ENCODE measurements around the gene HDDC3. TPM values are rescaled to one million over a fixed set of nuclear protein-coding genes. Genes with fewer than 3 reads are reported as not detected.
A peak's percentile ranks its signal among the peaks of the same experiment; 100 is the strongest.

Gene HDDC3
- total RNA-seq, 1 experiment from 2014 or later = 5.3 TPM

- ATAC-seq (peak; percentile 6; the same call in 1 of the 2 replicates), DNase-seq (ENCODE audit: low read depth, low spot score) (no peak)
- TF ChIP-seq TCF7L2 (IDR thresholded peaks at IDR 0.05; ENCODE audit: low read depth, low read length) (no peak), REST (IDR thresholded peaks at IDR 0.05; ENCODE audit: insufficient read depth in 1 of 2, low read depth in 2 of 2, low read length in 1 of 2) (no peak), SIN3A (IDR thresholded peaks at IDR 0.05; ENCODE audit: borderline replicate concordance, insufficient read depth, low read depth, low read length) (no peak), CTCF (IDR thresholded peaks at IDR 0.05) (no peak), POLR2AphosphoS5 (IDR thresholded peaks at IDR 0.05; ENCODE audit: low read depth, low read length) (no peak)
- ChIA-PET CTCF (interaction anchor here (0.5 to 1.0 kb wide), 4 partner anchors 10 to 388 kb away, joined by 3 to 10 read pairs (median 3); no protein-coding TSS in a partner anchor), POLR2A (no interaction called here)
- H3K4me3 ChIP-seq (ENCODE audit: low read depth in 2 of 2, low read length in 2 of 2) = no peak overlapping the region
- no peaks in the 10 kb centered on the region for H3K36me3 ChIP-seq (ENCODE audit: control insufficient read depth, insufficient read depth, low read length)
- no peaks in the 10 kb centered on the region for H3K4me1 ChIP-seq (ENCODE audit: control insufficient read depth, insufficient read depth, low read length)
- no peaks in the 10 kb centered on the region for H3K9me3 ChIP-seq (ENCODE audit: control insufficient read depth, insufficient read depth, low read depth, low read length)
- H3K27ac ChIP-seq (ENCODE audit: low read length) = no peak overlapping the region
- no peaks in the 10 kb centered on the region for H3K27me3 ChIP-seq (ENCODE audit: control insufficient read depth, insufficient read depth, low read length)
- no TSS peak for BruUV-seq (replicated peaks)
- in situ Hi-C loops (cut with HindIII; ENCODE audit: low pct_unique_long_range_greater_than_20kb, low sequenced_read_pairs) = no loop called here
- intact Hi-C loops (cut with micrococcal nuclease; ENCODE audit: unreplicated experiment) = no loop called here
Observed at GRCh38 chr15:90884719-90885431, 47.5 kb downstream of the HDDC3 start.

GRCh38 chr15:90883976-90884718 lies 48.2 kb downstream of the HDDC3 start, which contains the start of gene FES:
TSS of gene FES (plus strand) at chr15:90884504. CDS start at chr15:90885046, 542 bp downstream.
- H3K36me3 ChIP-seq (ENCODE audit: control insufficient read depth, insufficient read depth, low read length) = no peaks in the 10 kb centered on the region
- no peaks in the 10 kb centered on the region for H3K27me3 ChIP-seq (ENCODE audit: control insufficient read depth, insufficient read depth, low read length)
- POLR2A ChIA-PET = no interaction called here
- H3K4me1 ChIP-seq (ENCODE audit: control insufficient read depth, insufficient read depth, low read length) = no peaks in the 10 kb centered on the region
- in situ Hi-C loops (cut with HindIII; ENCODE audit: low pct_unique_long_range_greater_than_20kb, low sequenced_read_pairs) = no loop called here
- CTCF ChIA-PET = interaction anchor here (0.5 kb wide), 2 partner anchors 13 to 49 kb away, joined by 3 to 4 read pairs; no protein-coding TSS in a partner anchor
- intact Hi-C loops (cut with micrococcal nuclease; ENCODE audit: unreplicated experiment) = no loop called here
- no TSS peak for BruUV-seq (replicated peaks)
- no peaks in the 10 kb centered on the region for H3K9me3 ChIP-seq (ENCODE audit: control insufficient read depth, insufficient read depth, low read depth, low read length)
- H3K4me3 ChIP-seq (ENCODE audit: low read depth in 2 of 2, low read length in 2 of 2) = no peak within 1 kb of the TSS
- DNase-seq (ENCODE audit: low read depth, low spot score) = no peak
- no peak for ATAC-seq
- H3K27ac ChIP-seq (ENCODE audit: low read length) = no peak within 1 kb of the TSS
- TF ChIP-seq POLR2AphosphoS5 (IDR thresholded peaks at IDR 0.05; ENCODE audit: low read depth, low read length) (no peak), TCF7L2 (IDR thresholded peaks at IDR 0.05; ENCODE audit: low read depth, low read length) (no peak), SIN3A (IDR thresholded peaks at IDR 0.05; ENCODE audit: borderline replicate concordance, insufficient read depth, low read depth, low read length) (no peak), CTCF (IDR thresholded peaks at IDR 0.05) (no peak)
